CD4-positive, alpha-beta memory T cell (primary cell): ENCODE measurements around the gene COL1A1. TPM values are rescaled to one million over a fixed set of nuclear protein-coding genes. Genes with fewer than 3 reads are reported as not detected.

Source experiments
- CTCF ChIA-PET: fragments of 350-600 bp; sonication (Branson Sonifier 250); formaldehyde crosslinking; loops from one replicate; lab custom pipeline; 2021; ENCODE audit warnings: inconsistent platforms; ENCODE audit not compliant: partially characterized antibody; lab: Charles Lee
- POLR2A ChIA-PET: fragments of 350-600 bp; sonication (Branson Sonifier 250); formaldehyde crosslinking; loops from one replicate; lab custom pipeline; 2021; ENCODE audit not compliant: partially characterized antibody; lab: Charles Lee
- DNase-seq, 5 donors: peaks; one replicate each; pipeline versions ENCODE4 v3.0.0 to v3.0.0-alpha.2; 2020 to 2022; ENCODE audit warnings: mixed read lengths in 1 of 5
- H3K27ac ChIP-seq: one replicate; pipeline ENCODE4 v1.7.0; 2013; ENCODE audit warnings: low read depth, low read length
- H3K27me3 ChIP-seq: 2 replicates; pipeline ENCODE4 v1.7.0; 2013; ENCODE audit warnings: mild to moderate bottlenecking, low read length, moderate library complexity; ENCODE audit not compliant: insufficient read depth
- H3K36me3 ChIP-seq: 2 replicates; pipeline ENCODE4 v1.7.0; 2013; ENCODE audit warnings: mild to moderate bottlenecking, low read length, moderate library complexity; ENCODE audit not compliant: insufficient read depth
- H3K4me1 ChIP-seq: 2 replicates; pipeline ENCODE4 v1.7.0; 2013; ENCODE audit warnings: mild to moderate bottlenecking, low read length, moderate library complexity; ENCODE audit not compliant: insufficient read depth
- H3K4me3 ChIP-seq, 2 donors: one replicate each; pipeline ENCODE4 v1.7.0; 2013; ENCODE audit warnings: low read length in 2 of 2, mild to moderate bottlenecking in 1 of 2
- H3K9me3 ChIP-seq, 2 donors: one replicate each; pipeline ENCODE4 v1.7.0; 2013; ENCODE audit warnings: low read length in 2 of 2, control low read depth in 1 of 2; ENCODE audit not compliant: control insufficient read depth in 1 of 2
- H3K27ac Mint-ChIP-seq, 7 donors: one replicate each; pipeline ENCODE4 v1.8.0; 2020 to 2021; ENCODE audit warnings: mixed read lengths in 7 of 7, mild to moderate bottlenecking in 6 of 7, inconsistent platforms in 3 of 7, moderate library complexity in 3 of 7
- H3K27me3 Mint-ChIP-seq, 2 donors: one replicate each; pipeline ENCODE4 v1.8.0; 2020 to 2021; ENCODE audit warnings: mixed read lengths in 2 of 2
- H3K36me3 Mint-ChIP-seq, 2 donors: one replicate each; pipeline ENCODE4 v1.8.0; 2020 to 2021; ENCODE audit warnings: mixed read lengths in 2 of 2, inconsistent platforms in 1 of 2, mild to moderate bottlenecking in 1 of 2
- H3K4me1 Mint-ChIP-seq, 4 donors: one replicate each; pipeline ENCODE4 v1.8.0; 2020 to 2021; ENCODE audit warnings: mixed read lengths in 4 of 4, mild to moderate bottlenecking in 1 of 4
- H3K4me3 Mint-ChIP-seq, 8 donors: one replicate each; pipeline ENCODE4 v1.8.0; 2020 to 2021; ENCODE audit warnings: mixed read lengths in 8 of 8, mild to moderate bottlenecking in 7 of 8, moderate library complexity in 6 of 8, inconsistent platforms in 3 of 8
- H3K9me3 Mint-ChIP-seq, 8 donors: one replicate each; pipeline ENCODE4 v1.8.0; 2020 to 2021; ENCODE audit warnings: mixed read lengths in 8 of 8, mild to moderate bottlenecking in 5 of 8, inconsistent platforms in 3 of 8, moderate library complexity in 1 of 8
- intact Hi-C: fragments of 100-400 bp; cut with micrococcal nuclease; formaldehyde crosslinking; loops from one replicate; pipeline ENCODE4 v1.15.1; 2023
- polyA plus RNA-seq, 2 donors: library from polyadenylated mRNA; unstranded; fragments of 300-500 nt; fragmentation: Illumina TruSeq; gene quantifications; one replicate each; pipeline ENCODE4 v1.2.3, GENCODE V29; 2021
- total RNA-seq, 2 experiments: library from RNA; stranded (reverse); gene quantifications; one replicate each; pipeline ENCODE4 v1.2.3, GENCODE V29; 2021

Gene COL1A1
- total RNA-seq (1 to 10 TPM; 1.0 to 1.6 TPM), polyA plus RNA-seq (not detected)

GRCh38 chr17:50201276-50201854 lies at the start of gene COL1A1:
Gene COL1A1 (minus strand): TSS chr17:50201631. CDS start chr17:50201513, 118 bp downstream.
- Histone ChIP-seq H3K27ac (no peak within 1 kb of the TSS), H3K4me1 (peaks cover 16% of the 10 kb centered on the region), H3K4me3 (peak within 1 kb of the TSS in 1 of 2 donors; percentile 50), H3K9me3 (no peaks in the 10 kb centered on the region), H3K36me3 (no peaks in the 10 kb centered on the region), H3K27me3 (peaks cover 17% of the 10 kb centered on the region)
- POLR2A ChIA-PET = no interaction called here
- CTCF ChIA-PET = interaction anchor here (0.7 to 5.6 kb wide), 13 partner anchors 8 to 212 kb away, joined by 3 to 107 read pairs (median 5); partner anchors contain the start of genes LRRC59 and TMEM92
- H3K4me3 Mint-ChIP-seq = peak within 1 kb of the TSS; percentile 69 to 84 (median 75)
- H3K4me1 Mint-ChIP-seq = peaks cover 8 to 39% (median 18%) of the 10 kb centered on the region in 4 donors
- peak within 1 kb of the TSS; percentile 80 to 95 (median 91) for H3K27ac Mint-ChIP-seq
- H3K27me3 Mint-ChIP-seq = peaks cover 35 to 64% of the 10 kb centered on the region in 2 donors
- intact Hi-C loops = no loop called here
- H3K9me3 Mint-ChIP-seq = no peaks in the 10 kb centered on the region
- DNase-seq = peak in 2 of 5 donors; percentile 8 to 14
- H3K36me3 Mint-ChIP-seq = no peaks in the 10 kb centered on the region

- ChIA-PET POLR2A (no interaction called here), CTCF (no interaction called here)
- Histone ChIP-seq H3K27me3 (peaks cover 10% of the 10 kb centered on the region), H3K36me3 (no peaks in the 10 kb centered on the region), H3K4me3 (no peak overlapping the region), H3K4me1 (no peaks in the 10 kb centered on the region), H3K9me3 (no peaks in the 10 kb centered on the region), H3K27ac (no peak overlapping the region)
- intact Hi-C loops = loop anchor here (2.0 kb wide), 1 partner anchor 29 kb away; no protein-coding TSS in a partner anchor
- H3K27me3 Mint-ChIP-seq = peaks cover 27 to 35% of the 10 kb centered on the region in 2 donors
- H3K4me1 Mint-ChIP-seq = no peaks in the 10 kb centered on the region
- peaks cover 0 to 36% (median 27%) of the 10 kb centered on the region in 8 donors for H3K9me3 Mint-ChIP-seq
- H3K36me3 Mint-ChIP-seq = peaks cover 0 to 6% of the 10 kb centered on the region in 2 donors
- H3K4me3 Mint-ChIP-seq = no peak overlapping the region
- DNase-seq = no peak
- H3K27ac Mint-ChIP-seq = no peak overlapping the region
Measured at GRCh38 chr17:50248255-50248654, 46.8 kb upstream of the COL1A1 start.

GRCh38 chr17:50244771-50245170 lies 43.3 kb upstream of the COL1A1 start:
- H3K4me1 ChIP-seq = no peaks in the 10 kb centered on the region
- H3K36me3 Mint-ChIP-seq = peaks cover 0 to 6% of the 10 kb centered on the region in 2 donors
- no peak overlapping the region for H3K4me3 ChIP-seq
- no peak overlapping the region for H3K27ac ChIP-seq
- CTCF ChIA-PET = no interaction called here
- no peak overlapping the region for H3K4me3 Mint-ChIP-seq
- POLR2A ChIA-PET = no interaction called here
- peaks cover 32 to 38% of the 10 kb centered on the region in 2 donors for H3K27me3 Mint-ChIP-seq
- H3K27me3 ChIP-seq = peaks cover 7% of the 10 kb centered on the region
- no peak for DNase-seq
- no peaks in the 10 kb centered on the region for H3K4me1 Mint-ChIP-seq
- H3K9me3 Mint-ChIP-seq = peaks cover 0 to 29% (median 25%) of the 10 kb centered on the region in 8 donors
- intact Hi-C loops = no loop called here
- H3K27ac Mint-ChIP-seq = no peak overlapping the region
- H3K9me3 ChIP-seq = no peaks in the 10 kb centered on the region
- H3K36me3 ChIP-seq = no peaks in the 10 kb centered on the region

- intact Hi-C loops = no loop called here
- no peak for DNase-seq
- H3K27ac ChIP-seq = no peak overlapping the region
- H3K9me3 ChIP-seq = no peaks in the 10 kb centered on the region
- no peaks in the 10 kb centered on the region for H3K36me3 ChIP-seq
- no peak overlapping the region for H3K27ac Mint-ChIP-seq
- ChIA-PET POLR2A (no interaction called here), CTCF (no interaction called here)
- H3K4me1 Mint-ChIP-seq = peaks cover 0 to 2% (median 0%) of the 10 kb centered on the region in 4 donors
- no peaks in the 10 kb centered on the region for H3K9me3 Mint-ChIP-seq
- no peaks in the 10 kb centered on the region for H3K36me3 Mint-ChIP-seq
- no peaks in the 10 kb centered on the region for H3K4me1 ChIP-seq
- H3K4me3 Mint-ChIP-seq = no peak overlapping the region
- no peaks in the 10 kb centered on the region for H3K27me3 ChIP-seq
- H3K27me3 Mint-ChIP-seq = peaks cover 28 to 31% of the 10 kb centered on the region in 2 donors
- H3K4me3 ChIP-seq = no peak overlapping the region
Measured at GRCh38 chr17:50241431-50241830, 40.0 kb upstream of the COL1A1 start.

- Histone ChIP-seq H3K4me3 (no peak overlapping the region), H3K9me3 (no peaks in the 10 kb centered on the region), H3K36me3 (no peaks in the 10 kb centered on the region), H3K27ac (no peak overlapping the region), H3K4me1 (no peaks in the 10 kb centered on the region), H3K27me3 (peaks cover 1% of the 10 kb centered on the region)
- Mint-ChIP-seq H3K4me3 (no peak overlapping the region), H3K27me3 (peaks cover 28 to 34% of the 10 kb centered on the region in 2 donors), H3K4me1 (peaks cover 0 to 2% (median 0%) of the 10 kb centered on the region in 4 donors), H3K36me3 (no peaks in the 10 kb centered on the region), H3K27ac (no peak overlapping the region), H3K9me3 (no peaks in the 10 kb centered on the region)
- POLR2A ChIA-PET = no interaction called here
- intact Hi-C loops = no loop called here
- DNase-seq = no peak
- CTCF ChIA-PET = interaction anchor here (0.6 to 1.5 kb wide), 2 partner anchors 41 to 52 kb away, joined by 3 read pairs; no protein-coding TSS in a partner anchor
Measured at GRCh38 chr17:50240851-50241250, 39.4 kb upstream of the COL1A1 start.

GRCh38 chr17:50239937-50240336 lies 38.5 kb upstream of the COL1A1 start:
- peaks cover 0 to 2% (median 0%) of the 10 kb centered on the region in 4 donors for H3K4me1 Mint-ChIP-seq
- H3K27me3 Mint-ChIP-seq = peaks cover 33 to 39% of the 10 kb centered on the region in 2 donors
- H3K4me3 ChIP-seq = no peak overlapping the region
- H3K27me3 ChIP-seq = peaks cover 8% of the 10 kb centered on the region
- ChIA-PET CTCF (interaction anchor here (1.5 kb wide), 1 partner anchor 40 kb away, joined by 3 read pairs; no protein-coding TSS in a partner anchor), POLR2A (no interaction called here)
- H3K36me3 ChIP-seq = no peaks in the 10 kb centered on the region
- peaks cover 0 to 6% (median 0%) of the 10 kb centered on the region in 8 donors for H3K9me3 Mint-ChIP-seq
- H3K4me1 ChIP-seq = no peaks in the 10 kb centered on the region
- H3K9me3 ChIP-seq = no peaks in the 10 kb centered on the region
- H3K36me3 Mint-ChIP-seq = no peaks in the 10 kb centered on the region
- intact Hi-C loops = no loop called here
- no peak for DNase-seq
- H3K27ac Mint-ChIP-seq = no peak overlapping the region
- no peak overlapping the region for H3K4me3 Mint-ChIP-seq
- no peak overlapping the region for H3K27ac ChIP-seq

GRCh38 chr17:50238601-50239280 lies 37.3 kb upstream of the COL1A1 start:
- peaks cover 27 to 40% of the 10 kb centered on the region in 2 donors for H3K27me3 Mint-ChIP-seq
- DNase-seq = no peak
- H3K4me3 Mint-ChIP-seq = no peak overlapping the region
- no peaks in the 10 kb centered on the region for H3K9me3 ChIP-seq
- no peak overlapping the region for H3K4me3 ChIP-seq
- ChIA-PET POLR2A (no interaction called here), CTCF (interaction anchor here (0.6 to 1.5 kb wide), 2 partner anchors 37 to 329 kb away, joined by 4 read pairs; partner anchors contain the start of gene COL1A1)
- H3K27me3 ChIP-seq = peaks cover 8% of the 10 kb centered on the region
- intact Hi-C loops = no loop called here
- H3K9me3 Mint-ChIP-seq = peaks cover 0 to 9% (median 4%) of the 10 kb centered on the region in 8 donors
- no peaks in the 10 kb centered on the region for H3K4me1 ChIP-seq
- peaks cover 0 to 2% (median 0%) of the 10 kb centered on the region in 4 donors for H3K4me1 Mint-ChIP-seq
- H3K27ac ChIP-seq = no peak overlapping the region
- H3K36me3 ChIP-seq = no peaks in the 10 kb centered on the region
- no peak overlapping the region for H3K27ac Mint-ChIP-seq
- H3K36me3 Mint-ChIP-seq = no peaks in the 10 kb centered on the region
